ENCODE measurements around the gene ZMIZ2. TPM values are rescaled to one million over a fixed set of nuclear protein-coding genes. Genes with fewer than 3 reads are reported as not detected.

Gene ZMIZ2
- total and polyA plus RNA-seq, 4 donors, result 4.4 to 11.6 (median 7.7) TPM

DNA sequence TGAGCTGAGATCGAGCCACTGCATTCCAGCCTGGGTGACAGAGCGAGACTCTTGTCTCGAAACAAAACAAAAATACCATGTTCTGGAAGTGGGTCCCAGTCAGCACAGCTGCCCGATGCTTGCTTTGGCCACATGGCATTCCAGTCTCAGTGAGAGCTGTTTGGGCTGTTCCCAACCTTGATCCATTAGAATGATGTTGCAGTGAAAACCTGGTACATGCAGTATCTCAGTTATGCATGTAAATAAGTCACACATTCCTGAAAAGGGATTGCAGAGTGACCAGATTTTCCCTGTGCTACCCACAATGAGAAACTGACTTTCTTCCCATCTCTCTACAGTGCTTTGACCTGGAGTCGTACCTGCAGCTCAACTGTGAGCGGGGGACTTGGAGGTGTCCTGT is 15.4 kb downstream of the ZMIZ2 start:
- 97% methylated on average over 6 of the region's 6 CpGs for WGBS
- no peak for DNase-seq (ENCODE audit: low spot score)
- no peak for TF ChIP-seq GABPA (IDR thresholded peaks at IDR 0.05 in 1 of 2, conservative IDR thresholded peaks at IDR 0.05 in 1 of 2)
- no peak for TF ChIP-seq YY1 (IDR thresholded peaks at IDR 0.05)
- TF ChIP-seq NR2F2 (IDR thresholded peaks at IDR 0.05), result no peak
- TF ChIP-seq, protein P1, sequence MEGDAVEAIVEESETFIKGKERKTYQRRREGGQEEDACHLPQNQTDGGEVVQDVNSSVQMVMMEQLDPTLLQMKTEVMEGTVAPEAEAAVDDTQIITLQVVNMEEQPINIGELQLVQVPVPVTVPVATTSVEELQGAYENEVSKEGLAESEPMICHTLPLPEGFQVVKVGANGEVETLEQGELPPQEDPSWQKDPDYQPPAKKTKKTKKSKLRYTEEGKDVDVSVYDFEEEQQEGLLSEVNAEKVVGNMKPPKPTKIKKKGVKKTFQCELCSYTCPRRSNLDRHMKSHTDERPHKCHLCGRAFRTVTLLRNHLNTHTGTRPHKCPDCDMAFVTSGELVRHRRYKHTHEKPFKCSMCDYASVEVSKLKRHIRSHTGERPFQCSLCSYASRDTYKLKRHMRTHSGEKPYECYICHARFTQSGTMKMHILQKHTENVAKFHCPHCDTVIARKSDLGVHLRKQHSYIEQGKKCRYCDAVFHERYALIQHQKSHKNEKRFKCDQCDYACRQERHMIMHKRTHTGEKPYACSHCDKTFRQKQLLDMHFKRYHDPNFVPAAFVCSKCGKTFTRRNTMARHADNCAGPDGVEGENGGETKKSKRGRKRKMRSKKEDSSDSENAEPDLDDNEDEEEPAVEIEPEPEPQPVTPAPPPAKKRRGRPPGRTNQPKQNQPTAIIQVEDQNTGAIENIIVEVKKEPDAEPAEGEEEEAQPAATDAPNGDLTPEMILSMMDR (IDR thresholded peaks at IDR 0.05; ENCODE audit: low read depth, low read length, missing input control), result no peak
- TF ChIP-seq RXRA (IDR thresholded peaks at IDR 0.05), result no peak
- TF ChIP-seq ATF3 (IDR thresholded peaks at IDR 0.05), result no peak
- TF ChIP-seq FOXA1 (IDR thresholded peaks at IDR 0.05), result no peak
- no peak for TF ChIP-seq HNF4G (IDR thresholded peaks at IDR 0.05)
- TF ChIP-seq, protein P2, sequence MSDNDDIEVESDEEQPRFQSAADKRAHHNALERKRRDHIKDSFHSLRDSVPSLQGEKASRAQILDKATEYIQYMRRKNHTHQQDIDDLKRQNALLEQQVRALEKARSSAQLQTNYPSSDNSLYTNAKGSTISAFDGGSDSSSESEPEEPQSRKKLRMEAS (IDR thresholded peaks at IDR 0.05), result no peak
- TF ChIP-seq, protein P3, sequence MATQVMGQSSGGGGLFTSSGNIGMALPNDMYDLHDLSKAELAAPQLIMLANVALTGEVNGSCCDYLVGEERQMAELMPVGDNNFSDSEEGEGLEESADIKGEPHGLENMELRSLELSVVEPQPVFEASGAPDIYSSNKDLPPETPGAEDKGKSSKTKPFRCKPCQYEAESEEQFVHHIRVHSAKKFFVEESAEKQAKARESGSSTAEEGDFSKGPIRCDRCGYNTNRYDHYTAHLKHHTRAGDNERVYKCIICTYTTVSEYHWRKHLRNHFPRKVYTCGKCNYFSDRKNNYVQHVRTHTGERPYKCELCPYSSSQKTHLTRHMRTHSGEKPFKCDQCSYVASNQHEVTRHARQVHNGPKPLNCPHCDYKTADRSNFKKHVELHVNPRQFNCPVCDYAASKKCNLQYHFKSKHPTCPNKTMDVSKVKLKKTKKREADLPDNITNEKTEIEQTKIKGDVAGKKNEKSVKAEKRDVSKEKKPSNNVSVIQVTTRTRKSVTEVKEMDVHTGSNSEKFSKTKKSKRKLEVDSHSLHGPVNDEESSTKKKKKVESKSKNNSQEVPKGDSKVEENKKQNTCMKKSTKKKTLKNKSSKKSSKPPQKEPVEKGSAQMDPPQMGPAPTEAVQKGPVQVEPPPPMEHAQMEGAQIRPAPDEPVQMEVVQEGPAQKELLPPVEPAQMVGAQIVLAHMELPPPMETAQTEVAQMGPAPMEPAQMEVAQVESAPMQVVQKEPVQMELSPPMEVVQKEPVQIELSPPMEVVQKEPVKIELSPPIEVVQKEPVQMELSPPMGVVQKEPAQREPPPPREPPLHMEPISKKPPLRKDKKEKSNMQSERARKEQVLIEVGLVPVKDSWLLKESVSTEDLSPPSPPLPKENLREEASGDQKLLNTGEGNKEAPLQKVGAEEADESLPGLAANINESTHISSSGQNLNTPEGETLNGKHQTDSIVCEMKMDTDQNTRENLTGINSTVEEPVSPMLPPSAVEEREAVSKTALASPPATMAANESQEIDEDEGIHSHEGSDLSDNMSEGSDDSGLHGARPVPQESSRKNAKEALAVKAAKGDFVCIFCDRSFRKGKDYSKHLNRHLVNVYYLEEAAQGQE (IDR thresholded peaks at IDR 0.05), result no peak
- no peak for TF ChIP-seq TAF1 (conservative IDR thresholded peaks at IDR 0.05)
- TF ChIP-seq EGR1 (IDR thresholded peaks at IDR 0.05; ENCODE audit: low read depth in 2 of 2), result no peak
- TF ChIP-seq JUND (IDR thresholded peaks at IDR 0.05), result no peak
- TF ChIP-seq HNF4A (conservative IDR thresholded peaks at IDR 0.05), result no peak
- TF ChIP-seq ZBTB33 (IDR thresholded peaks at IDR 0.05), result no peak
- no peak for TF ChIP-seq FOXA2 (IDR thresholded peaks at IDR 0.05)
- no peak for TF ChIP-seq SP1 (IDR thresholded peaks at IDR 0.05)
- TF ChIP-seq RAD21 (IDR thresholded peaks at IDR 0.05), result no peak
- Histone ChIP-seq H3K9ac (ENCODE audit: low read depth in 1 of 2, low read length in 2 of 2) (no peak overlapping the region), H3K4me3 (ENCODE audit: low read depth in 1 of 3, low read length in 3 of 3) (no peak overlapping the region), H3K27ac (ENCODE audit: low read depth in 1 of 2, low read length in 2 of 2) (peak overlapping the region; percentile 23 to 57), H3K4me1 (ENCODE audit: control insufficient read depth in 4 of 4, insufficient read depth in 4 of 4, low read length in 3 of 4) (peaks cover 9 to 45% (median 36%) of the 10 kb centered on the region in 4 donors), H3K36me3 (ENCODE audit: control insufficient read depth in 4 of 4, insufficient read depth in 3 of 4, low read depth in 1 of 4, low read length in 3 of 4) (peaks cover 10 to 73% (median 20%) of the 10 kb centered on the region in 4 donors), H3K9me3 (ENCODE audit: control insufficient read depth in 4 of 4, low read length in 3 of 4) (no peaks in the 10 kb centered on the region), H3K27me3 (ENCODE audit: control insufficient read depth in 4 of 4, insufficient read depth in 4 of 4, low read length in 3 of 4) (no peaks in the 10 kb centered on the region)
